GM19099 (cell line): ENCODE data around the gene NARF.

Source experiments
- POLR2A ChIP-seq: IDR thresholded peaks from 3 replicates; pipeline ENCODE4 v1.6.1; 2011; ENCODE audit warnings: low read depth; ENCODE audit not compliant: insufficient read length; ENCODE audit errors: extremely low read depth

The NARF gene

DNA sequence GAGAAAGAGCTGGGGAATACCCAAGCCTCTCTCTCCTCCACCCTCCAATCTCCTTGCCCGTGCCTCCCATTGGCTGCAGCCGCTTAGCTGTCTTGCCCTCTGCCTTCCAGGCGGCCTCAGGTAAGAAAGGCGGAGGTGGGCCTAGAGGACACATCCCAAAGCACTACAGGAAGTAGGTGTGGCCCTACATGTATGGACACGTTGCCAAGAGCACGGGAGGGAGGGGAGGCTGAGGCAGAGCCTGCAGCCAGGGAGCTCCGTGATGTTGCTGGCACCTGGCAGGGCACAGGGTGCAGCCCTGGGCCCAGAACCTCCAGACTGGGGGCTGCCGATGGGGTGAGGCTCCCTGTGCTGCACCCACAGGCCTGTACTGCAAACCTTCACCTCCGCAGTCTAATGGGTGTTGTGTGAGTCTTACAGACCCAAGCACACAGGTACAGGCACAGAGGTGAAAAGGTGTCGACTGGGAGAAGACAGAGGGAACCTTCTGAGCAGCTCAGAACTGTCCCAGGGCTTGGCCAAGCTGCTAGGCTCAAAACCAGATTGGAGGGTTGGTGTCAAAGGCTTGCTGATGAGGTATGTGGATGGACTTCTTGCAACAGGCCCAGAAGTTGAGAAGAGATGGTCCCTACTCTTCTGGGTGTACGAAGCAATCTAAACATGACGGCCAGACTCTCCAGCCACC is 37.4 kb downstream of the NARF start:
- TF ChIP-seq POLR2A, result no peak

DNA sequence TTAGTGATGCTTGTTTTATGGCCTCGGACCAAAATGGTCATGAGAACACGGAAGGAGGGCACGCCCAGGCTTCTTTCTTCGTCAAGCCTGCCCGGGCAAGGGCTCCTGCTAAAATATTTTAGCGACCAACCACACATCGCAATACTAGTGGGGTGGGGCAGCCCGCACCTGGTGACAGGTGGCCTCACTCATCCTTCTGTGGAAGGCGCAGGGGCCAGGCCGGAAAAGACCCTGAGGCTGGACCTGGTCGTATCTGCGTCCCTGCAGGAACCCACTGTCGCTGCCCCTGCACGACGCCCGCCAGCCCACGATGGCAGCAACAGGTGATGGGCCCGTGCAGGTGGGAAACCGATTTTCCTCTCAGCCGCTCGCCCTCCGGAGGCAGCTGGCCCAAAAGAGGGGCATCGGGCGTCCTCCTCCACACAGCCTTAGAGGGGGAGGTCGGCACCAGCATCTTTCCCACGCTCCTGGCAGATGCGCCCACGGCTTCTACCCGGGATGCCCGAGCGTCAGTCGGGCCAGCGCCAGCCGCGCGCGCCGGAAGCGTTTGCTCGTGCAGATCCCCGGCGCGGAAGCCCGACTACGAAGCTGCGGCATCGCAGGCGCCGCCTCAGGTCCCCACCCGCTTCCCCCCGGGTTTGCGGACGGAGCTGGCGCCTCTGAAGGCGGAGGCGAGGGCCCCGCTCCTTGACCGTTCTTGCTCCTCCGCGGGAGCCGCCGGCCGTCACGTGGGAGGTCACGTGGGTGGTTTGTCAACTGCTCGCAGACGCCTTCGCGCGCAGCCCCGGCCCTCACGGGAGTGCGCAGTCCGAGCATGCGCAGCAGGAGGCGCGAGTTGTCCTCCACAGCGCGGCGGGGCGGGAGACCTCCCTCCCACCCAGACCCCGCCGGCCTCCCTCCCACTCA is 38.2 kb downstream of the NARF start:
- peak; percentile 72 for TF ChIP-seq POLR2A

DNA sequence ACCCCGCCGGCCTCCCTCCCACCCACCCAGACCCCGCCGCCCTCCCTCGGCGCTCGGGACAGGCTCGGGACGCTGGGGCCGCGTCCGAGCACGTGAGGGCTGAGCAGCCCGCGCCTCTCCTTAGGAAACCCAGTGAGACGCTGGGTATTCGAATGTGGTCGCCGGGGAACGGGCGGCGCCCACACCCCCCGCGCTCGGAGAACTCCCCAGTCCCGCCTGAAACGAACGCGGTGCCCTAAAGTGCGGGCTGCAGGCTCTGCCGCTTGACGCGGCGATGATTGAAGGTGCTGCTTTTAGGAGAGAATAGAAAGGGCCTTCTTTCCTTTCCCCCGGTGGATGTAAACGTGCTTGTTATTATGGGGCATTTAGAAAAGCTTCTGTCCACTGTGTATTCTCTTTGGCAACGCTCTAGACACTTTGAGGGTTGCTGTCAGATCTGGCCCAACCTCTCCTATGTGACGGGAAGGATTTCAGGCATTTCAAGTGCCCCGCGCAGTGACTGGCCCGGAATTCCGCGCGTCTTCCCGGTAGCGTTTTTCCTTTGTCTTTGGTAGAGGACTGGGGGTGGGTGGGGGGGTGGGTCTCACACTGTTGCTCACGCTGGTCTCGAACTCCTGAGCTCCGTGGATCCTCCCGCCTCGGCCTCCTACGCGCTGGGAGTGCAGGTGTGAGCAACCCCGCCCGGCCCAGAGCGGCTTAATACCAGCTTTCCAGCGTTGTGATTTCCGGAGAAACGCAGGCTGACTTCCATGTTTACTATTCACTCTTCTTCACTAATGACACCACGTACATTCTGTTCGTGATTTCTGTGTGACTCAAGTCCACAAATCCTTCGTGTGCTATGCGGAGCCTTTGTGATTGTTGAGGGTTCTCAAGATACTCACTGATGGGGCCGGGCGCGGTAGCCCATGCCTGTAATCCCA is 39.2 kb downstream of the NARF start:
- TF ChIP-seq POLR2A, result no peak

DNA sequence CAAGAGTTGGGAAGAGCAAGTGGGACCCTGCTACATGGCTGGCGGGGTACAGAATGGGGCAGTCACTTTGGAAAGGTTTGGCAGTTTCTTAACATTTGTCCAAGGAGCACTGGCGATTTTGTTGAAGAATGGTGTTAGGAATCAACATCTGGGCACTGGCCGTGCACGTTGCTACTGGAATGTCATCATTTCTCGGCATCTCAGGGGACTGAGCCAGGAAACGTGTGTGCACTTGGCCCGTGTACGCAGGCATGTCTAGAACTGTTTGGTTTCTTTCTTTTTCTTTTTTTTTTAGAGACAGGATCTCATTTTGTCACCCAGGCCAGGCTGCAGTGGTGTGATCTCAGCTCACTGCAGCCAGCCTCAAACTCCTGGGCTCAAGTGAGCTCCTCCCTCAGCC is 43.7 kb downstream of the NARF start:
- TF ChIP-seq POLR2A, result no peak

GRCh38 chr17:82503094-82503727 is 44.7 kb downstream of the NARF start:
- no peak for TF ChIP-seq POLR2A

DNA sequence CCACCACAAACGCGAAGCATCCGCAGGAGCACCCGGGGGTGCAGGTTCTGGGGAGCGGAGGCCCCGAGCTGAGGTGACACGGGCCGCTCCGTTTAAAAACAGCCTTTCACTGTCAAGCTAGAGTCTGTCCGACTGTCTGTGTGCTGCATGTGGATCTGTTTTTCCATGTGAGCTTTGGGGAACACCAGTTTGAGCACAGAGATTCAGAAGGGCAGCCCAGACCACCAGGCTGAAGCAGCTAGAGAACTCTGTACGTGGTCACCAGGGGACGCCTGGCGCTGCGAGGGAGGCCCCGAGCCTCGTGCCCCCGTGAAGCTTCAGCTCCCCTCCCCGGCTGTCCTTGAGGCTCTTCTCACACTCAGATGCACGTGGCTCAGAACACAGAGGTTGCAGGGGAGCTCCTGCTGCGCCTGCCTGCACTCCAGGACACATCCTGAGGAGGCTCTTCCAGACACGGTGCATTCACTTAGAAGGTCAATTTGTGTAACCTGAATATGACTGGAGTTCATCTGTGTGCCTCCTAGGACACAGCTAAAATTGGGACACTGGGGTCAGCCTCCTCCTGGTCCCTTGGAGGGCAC is 45.3 kb downstream of the NARF start:
- no peak for TF ChIP-seq POLR2A

DNA sequence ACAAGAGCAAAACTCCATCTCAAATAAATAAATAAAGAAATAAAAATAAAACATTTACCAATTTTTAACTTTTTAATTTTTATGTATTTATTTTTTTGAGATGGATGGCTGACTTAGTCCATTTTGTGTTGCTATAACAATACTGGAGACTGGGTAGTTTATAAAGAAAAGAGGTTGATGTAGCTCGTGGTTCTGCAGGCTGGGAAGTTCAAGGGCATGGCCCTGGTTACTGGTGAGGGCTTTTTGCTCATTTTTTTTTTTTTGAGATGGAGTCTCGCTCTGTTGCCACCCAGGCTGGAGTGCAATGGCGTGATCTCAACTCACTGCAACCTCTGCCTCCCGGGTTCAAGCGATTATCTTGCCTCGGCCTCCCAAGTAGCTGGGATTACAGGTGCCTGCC is 46.8 kb downstream of the NARF start:
- TF ChIP-seq POLR2A, result no peak

GRCh38 chr17:82506402-82506801 is 47.9 kb downstream of the NARF start:
- TF ChIP-seq POLR2A, result peak; percentile 25

- TF ChIP-seq POLR2A, result no peak
These were observed 49.2 kb downstream of the NARF start for GRCh38 chr17:82507631-82508175.

- no peak for TF ChIP-seq POLR2A
These were observed 58.8 kb downstream of the NARF start for GRCh38 chr17:82517230-82517865.

- TF ChIP-seq POLR2A, result peak; percentile 74
These were observed 60.6 kb downstream of the NARF start, which contains the start of gene FOXK2 for GRCh38 chr17:82518826-82519810. TSS of gene FOXK2 (plus strand) at chr17:82519732. CDS start at chr17:82519889, 157 bp downstream.

GRCh38 chr17:82519971-82520903 is 61.7 kb downstream of the NARF start:
- TF ChIP-seq POLR2A, result no peak

DNA sequence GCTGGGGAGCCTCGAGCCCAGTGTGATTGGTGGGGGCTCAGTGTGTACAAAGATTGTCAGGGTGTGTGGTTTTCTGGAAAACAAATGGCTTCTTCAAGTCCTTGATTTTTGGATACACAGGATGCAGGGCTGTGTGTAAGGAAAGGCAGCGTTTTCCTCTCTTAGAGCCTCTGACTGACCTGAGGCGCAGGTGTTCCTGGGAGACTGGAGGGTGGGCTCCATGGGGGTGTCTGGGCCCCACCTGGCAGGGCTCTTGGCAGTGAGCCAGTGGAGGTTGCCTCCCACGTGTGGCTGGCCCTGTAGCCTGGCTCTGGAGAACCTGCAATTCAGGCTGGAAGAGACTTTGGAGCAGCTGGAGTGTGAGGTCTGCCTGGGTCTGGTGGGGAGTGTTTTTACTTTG is 66.0 kb downstream of the NARF start:
- TF ChIP-seq POLR2A, result no peak
